ENCODE measurements around the gene ROMO1. TPM values are rescaled to one million over a fixed set of nuclear protein-coding genes. Genes with fewer than 3 reads are reported as not detected.
A peak's percentile ranks its signal among the peaks of the same experiment; 100 is the strongest.
"Not testable (repeated sequence)": the region's sequence is repeated elsewhere in the genome, so short reads cannot be mapped to it uniquely, and the experiment has no call there.

Gene ROMO1
- total RNA-seq, 2 donors from 2014 or later = 71.0 to 101 TPM

- H3K27ac Mint-ChIP-seq = peak overlapping the region; percentile 95 to 99
- H3K4me3 Mint-ChIP-seq = peak overlapping the region; percentile 84
- peaks cover 3% of the 10 kb centered on the region for H3K36me3 Mint-ChIP-seq
- peak; percentile 78 for DNase-seq (ENCODE audit: low spot score)
- peak; percentile 72 to 73 for ATAC-seq
- no peaks in the 10 kb centered on the region for H3K27me3 Mint-ChIP-seq
- H3K9me3 Mint-ChIP-seq = no peaks in the 10 kb centered on the region
- H3K4me1 Mint-ChIP-seq (ENCODE audit: low read depth in 2 of 2) = peaks cover 51 to 60% of the 10 kb centered on the region in 2 donors
These were observed 35.4 kb upstream of the ROMO1 start for GRCh38 chr20:35663516-35664465.

GRCh38 chr20:35664466-35665206, 34.6 kb upstream of the ROMO1 start, which contains the start of the genes CPNE1 and RBM12:
TSS of gene CPNE1 (minus strand) at chr20:35664900. CDS start at chr20:35632923, 31,977 bp downstream.
TSS of gene RBM12 (minus strand) at chr20:35664900. CDS start at chr20:35655322, 9,578 bp downstream.
- Mint-ChIP-seq H3K27ac (peak within 1 kb of the TSS; percentile 95 to 99), H3K4me1 (ENCODE audit: low read depth in 2 of 2) (peaks cover 44 to 54% of the 10 kb centered on the region in 2 donors), H3K27me3 (no peaks in the 10 kb centered on the region), H3K36me3 (peaks cover 7% of the 10 kb centered on the region), H3K9me3 (no peaks in the 10 kb centered on the region), H3K4me3 (peak within 1 kb of the TSS; percentile 84)
- ATAC-seq (peak; percentile 91 to 95), DNase-seq (ENCODE audit: low spot score) (peak; percentile 95)

GRCh38 chr20:35665949-35666288, 33.3 kb upstream of the ROMO1 start:
- DNase-seq (ENCODE audit: low spot score) = no peak
- no peak for ATAC-seq
- Mint-ChIP-seq H3K36me3 (peaks cover 14% of the 10 kb centered on the region), H3K27ac (peak overlapping the region in 1 of 2 donors; percentile 95), H3K4me1 (ENCODE audit: low read depth in 2 of 2) (peaks cover 31 to 41% of the 10 kb centered on the region in 2 donors), H3K9me3 (no peaks in the 10 kb centered on the region), H3K27me3 (no peaks in the 10 kb centered on the region), H3K4me3 (no peak overlapping the region)

GRCh38 chr20:35669221-35669620, 30.0 kb upstream of the ROMO1 start:
- no peaks in the 10 kb centered on the region for H3K27me3 Mint-ChIP-seq
- no peak overlapping the region for H3K4me3 Mint-ChIP-seq
- no peak overlapping the region for H3K27ac Mint-ChIP-seq
- peaks cover 19% of the 10 kb centered on the region for H3K36me3 Mint-ChIP-seq
- DNase-seq (ENCODE audit: low spot score) = no peak
- no peaks in the 10 kb centered on the region for H3K9me3 Mint-ChIP-seq
- ATAC-seq = no peak
- H3K4me1 Mint-ChIP-seq (ENCODE audit: low read depth in 2 of 2) = peaks cover 3 to 9% of the 10 kb centered on the region in 2 donors

- peaks cover 3 to 5% of the 10 kb centered on the region in 2 donors for H3K4me1 Mint-ChIP-seq (ENCODE audit: low read depth in 2 of 2)
- ATAC-seq (no peak), DNase-seq (ENCODE audit: low spot score) (no peak)
- H3K27me3 Mint-ChIP-seq = no peaks in the 10 kb centered on the region
- H3K4me3 Mint-ChIP-seq = no peak overlapping the region
- H3K9me3 Mint-ChIP-seq = no peaks in the 10 kb centered on the region
- no peak overlapping the region for H3K27ac Mint-ChIP-seq
- H3K36me3 Mint-ChIP-seq = peaks cover 19% of the 10 kb centered on the region
These were observed 29.5 kb upstream of the ROMO1 start for GRCh38 chr20:35669681-35670080.

GRCh38 chr20:35673884-35674283, 25.3 kb upstream of the ROMO1 start:
- Mint-ChIP-seq H3K4me3 (no peak overlapping the region), H3K36me3 (peaks cover 15% of the 10 kb centered on the region), H3K27ac (no peak overlapping the region), H3K4me1 (ENCODE audit: low read depth in 2 of 2) (no peaks in the 10 kb centered on the region), H3K9me3 (no peaks in the 10 kb centered on the region), H3K27me3 (no peaks in the 10 kb centered on the region)
- DNase-seq (ENCODE audit: low spot score) = no peak
- no peak for ATAC-seq

GRCh38 chr20:35674921-35675320, 24.3 kb upstream of the ROMO1 start:
- Mint-ChIP-seq H3K4me1 (ENCODE audit: low read depth in 2 of 2) (no peaks in the 10 kb centered on the region), H3K36me3 (peaks cover 9% of the 10 kb centered on the region), H3K9me3 (no peaks in the 10 kb centered on the region), H3K27ac (no peak overlapping the region), H3K27me3 (no peaks in the 10 kb centered on the region), H3K4me3 (no peak overlapping the region)
- DNase-seq (ENCODE audit: low spot score) (no peak), ATAC-seq (no peak)

GRCh38 chr20:35680452-35681183, 18.6 kb upstream of the ROMO1 start:
- Mint-ChIP-seq H3K4me1 (ENCODE audit: low read depth in 2 of 2) (no peaks in the 10 kb centered on the region), H3K27ac (no peak overlapping the region), H3K36me3 (no peaks in the 10 kb centered on the region), H3K4me3 (no peak overlapping the region), H3K27me3 (no peaks in the 10 kb centered on the region), H3K9me3 (no peaks in the 10 kb centered on the region)
- no peak for ATAC-seq
- no peak for DNase-seq (ENCODE audit: low spot score)

- Mint-ChIP-seq H3K9me3 (no peaks in the 10 kb centered on the region), H3K4me1 (ENCODE audit: low read depth in 2 of 2) (no peaks in the 10 kb centered on the region), H3K4me3 (no peak overlapping the region), H3K27me3 (no peaks in the 10 kb centered on the region), H3K36me3 (no peaks in the 10 kb centered on the region), H3K27ac (no peak overlapping the region)
- DNase-seq (ENCODE audit: low spot score) (no peak), ATAC-seq (no peak)
These were observed 17.2 kb upstream of the ROMO1 start for GRCh38 chr20:35681960-35682359.

GRCh38 chr20:35685368-35685767, 13.8 kb upstream of the ROMO1 start:
- ATAC-seq; H3K9me3 Mint-ChIP-seq; H3K27ac Mint-ChIP-seq; H3K4me1 Mint-ChIP-seq (ENCODE audit: low read depth in 2 of 2); DNase-seq (ENCODE audit: low spot score); H3K36me3 Mint-ChIP-seq; H3K27me3 Mint-ChIP-seq; H3K4me3 Mint-ChIP-seq: not testable (repeated sequence)

- not testable (repeated sequence) for H3K4me1 Mint-ChIP-seq (ENCODE audit: low read depth in 2 of 2); H3K27me3 Mint-ChIP-seq; ATAC-seq; H3K4me3 Mint-ChIP-seq; H3K9me3 Mint-ChIP-seq; H3K36me3 Mint-ChIP-seq; DNase-seq (ENCODE audit: low spot score); H3K27ac Mint-ChIP-seq
These were observed 12.3 kb upstream of the ROMO1 start for GRCh38 chr20:35686872-35687271.

GRCh38 chr20:35690265-35690664, 8.9 kb upstream of the ROMO1 start:
- DNase-seq (ENCODE audit: low spot score) (no peak), ATAC-seq (no peak)
- H3K4me1 Mint-ChIP-seq (ENCODE audit: low read depth in 2 of 2) = no peaks in the 10 kb centered on the region
- H3K36me3 Mint-ChIP-seq = peaks cover 4% of the 10 kb centered on the region
- no peaks in the 10 kb centered on the region for H3K9me3 Mint-ChIP-seq
- H3K4me3 Mint-ChIP-seq = no peak overlapping the region
- H3K27me3 Mint-ChIP-seq = no peaks in the 10 kb centered on the region
- no peak overlapping the region for H3K27ac Mint-ChIP-seq

GRCh38 chr20:35695245-35695749, 3.9 kb upstream of the ROMO1 start:
- ATAC-seq (no peak), DNase-seq (ENCODE audit: low spot score) (no peak)
- Mint-ChIP-seq H3K27ac (no peak overlapping the region), H3K36me3 (peaks cover 17% of the 10 kb centered on the region), H3K9me3 (no peaks in the 10 kb centered on the region), H3K4me1 (ENCODE audit: low read depth in 2 of 2) (peaks cover 25 to 29% of the 10 kb centered on the region in 2 donors), H3K27me3 (no peaks in the 10 kb centered on the region), H3K4me3 (no peak overlapping the region)
